AG04450 (cell line): ENCODE results near the gene MVD. TPM values are rescaled to one million over a fixed set of nuclear protein-coding genes. Genes with fewer than 3 reads are reported as not detected.

Experiments used
- CTCF ChIA-PET: fragments of 300-600, 350-600 bp; formaldehyde crosslinking; extraction: SDS; loops from one replicate; lab custom pipeline; 2022; ENCODE audit warnings: antibody characterized with exemption, inconsistent platforms; lab: Charles Lee
- POLR2A ChIA-PET: fragments of 350-600 bp; formaldehyde crosslinking; extraction: SDS; loops from one replicate; lab custom pipeline; 2021; ENCODE audit warnings: antibody characterized with exemption, inconsistent platforms; lab: Yijun Ruan, JAX
- DNase-seq: peaks from one replicate; pipeline ENCODE4 v3.0.0-alpha.2; 2011; ENCODE audit warnings: low read depth, low spot score
- H3K27ac ChIP-seq: one replicate; pipeline ENCODE4 v1.5.1; 2012; ENCODE audit warnings: low read depth, low read length, control low read depth
- H3K27me3 ChIP-seq: one replicate; pipeline ENCODE4 v1.6.0; 2012; ENCODE audit warnings: low read length; ENCODE audit not compliant: control insufficient read depth, insufficient read depth
- H3K4me3 ChIP-seq: 2 replicates; pipeline ENCODE4 v1.5.1; 2011; ENCODE audit warnings: mild to moderate bottlenecking, low read depth, low read length, control low read depth
- H3K9me3 ChIP-seq: 2 replicates; pipeline ENCODE4 v1.5.1; 2012; ENCODE audit warnings: low read length; ENCODE audit not compliant: control insufficient read depth, insufficient read depth
- CTCF ChIP-seq: IDR thresholded peaks from 2 replicates; pipeline ENCODE4 v1.5.1; 2011; ENCODE audit warnings: low read depth, low read length, control low read depth, inconsistent platforms
- polyA plus RNA-seq: library from polyadenylated mRNA; depleted of rRNA; stranded (reverse); fragments of >200 nt; gene quantifications from 2 replicates; pipeline ENCODE4 v1.2.3, GENCODE V29; 2011

MVD gene
- polyA plus RNA-seq, 1 experiment, result 9.1 TPM

DNA sequence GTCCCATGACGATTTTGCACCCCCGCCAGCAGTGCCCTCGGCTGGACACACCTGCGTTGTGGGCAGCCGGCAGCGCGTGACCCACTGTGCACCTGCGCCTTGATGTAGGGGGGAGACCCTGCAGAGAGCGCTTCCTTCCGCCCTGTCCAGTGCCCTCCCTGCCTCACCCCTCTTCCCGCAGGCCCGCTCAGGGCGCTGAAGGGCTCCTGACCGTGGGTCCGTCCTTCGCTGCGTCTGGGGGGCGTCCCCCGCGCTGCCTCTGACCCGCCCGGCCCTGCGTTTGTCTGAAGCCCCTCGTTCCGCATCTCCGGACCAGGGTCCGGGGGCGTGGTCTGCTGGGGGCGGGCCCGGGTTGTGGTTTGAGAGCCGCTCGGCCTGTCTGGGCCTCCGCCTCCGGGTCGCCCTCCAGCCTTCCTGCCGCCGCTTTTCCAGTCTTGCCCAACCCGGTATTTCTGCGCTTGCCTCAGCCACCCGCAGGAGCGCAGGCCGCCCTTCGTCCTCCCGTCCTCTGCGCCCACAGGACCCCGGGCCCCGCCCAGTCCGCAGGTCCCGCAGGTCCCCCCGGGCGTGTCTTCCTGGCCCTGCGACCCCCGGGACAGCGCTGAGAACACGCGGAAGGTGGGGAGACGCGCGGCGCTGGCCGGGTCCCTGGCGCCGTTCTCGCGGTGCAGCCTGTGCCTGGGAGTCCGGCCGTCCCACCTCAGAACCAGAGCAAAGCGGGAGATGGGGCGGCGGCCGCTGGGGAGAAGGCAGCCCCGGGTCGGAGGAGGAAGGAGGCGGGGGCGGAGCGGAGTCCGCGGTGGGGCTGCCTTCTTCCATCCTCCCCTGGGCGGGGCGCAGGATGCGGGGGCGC lies 28.5 kb downstream of the MVD start:
- H3K4me3 ChIP-seq, result peak overlapping the region; percentile 49
- CTCF ChIA-PET, result no interaction called here
- H3K27me3 ChIP-seq, result peaks cover 12% of the 10 kb centered on the region
- H3K9me3 ChIP-seq, result peaks cover 3% of the 10 kb centered on the region; the same call in 1 of the 2 replicates
- no peak for TF ChIP-seq CTCF
- no peak overlapping the region for H3K27ac ChIP-seq
- POLR2A ChIA-PET, result no interaction called here
- no peak for DNase-seq

- ChIA-PET CTCF (no interaction called here), POLR2A (no interaction called here)
- Histone ChIP-seq H3K27me3 (peaks cover 6% of the 10 kb centered on the region), H3K27ac (no peak overlapping the region), H3K4me3 (no peak overlapping the region), H3K9me3 (peaks cover 3% of the 10 kb centered on the region; the same call in 1 of the 2 replicates)
- TF ChIP-seq CTCF, result peak; percentile 20; the same call in 1 of the 2 replicates
- no peak for DNase-seq
Observed at GRCh38 chr16:88633684-88634140, 29.2 kb downstream of the MVD start.

DNA sequence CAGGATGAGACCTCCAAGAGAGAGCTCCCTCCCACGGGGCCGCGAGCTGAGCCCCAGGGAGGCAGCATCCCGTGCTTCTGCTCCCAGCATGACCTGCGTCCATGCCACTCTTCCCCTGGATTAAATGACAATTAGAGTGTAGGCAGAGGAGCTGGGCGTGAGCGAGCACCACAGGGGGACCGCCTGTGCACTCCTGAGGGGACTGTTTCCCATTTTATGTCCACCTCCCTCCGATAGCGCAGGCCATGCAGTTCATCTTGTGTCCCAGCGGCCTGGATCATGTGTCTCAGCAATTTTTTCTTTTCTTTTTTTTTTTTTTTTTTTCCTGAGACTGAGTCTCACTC lies 30.3 kb downstream of the MVD start:
- H3K27me3 ChIP-seq, result no peaks in the 10 kb centered on the region
- H3K4me3 ChIP-seq, result no peak overlapping the region
- no peak for TF ChIP-seq CTCF
- ChIA-PET CTCF (interaction anchor here (1.0 kb wide), 1 partner anchor 12 kb away, joined by 4 read pairs; no protein-coding TSS in a partner anchor), POLR2A (no interaction called here)
- H3K9me3 ChIP-seq, result no peaks in the 10 kb centered on the region; the same call in 1 of the 2 replicates
- no peak overlapping the region for H3K27ac ChIP-seq
- DNase-seq, result no peak

GRCh38 chr16:88631920-88632586 lies 30.8 kb downstream of the MVD start:
- Histone ChIP-seq H3K9me3 (no peaks in the 10 kb centered on the region; the same call in 1 of the 2 replicates), H3K27me3 (no peaks in the 10 kb centered on the region), H3K4me3 (no peak overlapping the region), H3K27ac (no peak overlapping the region)
- CTCF ChIA-PET, result interaction anchor here (1.0 kb wide), 1 partner anchor 12 kb away, joined by 4 read pairs; no protein-coding TSS in a partner anchor
- TF ChIP-seq CTCF, result no peak
- POLR2A ChIA-PET, result no interaction called here
- DNase-seq, result no peak

- Histone ChIP-seq H3K4me3 (no peak overlapping the region), H3K9me3 (no peaks in the 10 kb centered on the region; the same call in 1 of the 2 replicates), H3K27me3 (no peaks in the 10 kb centered on the region), H3K27ac (no peak overlapping the region)
- DNase-seq, result no peak
- TF ChIP-seq CTCF, result no peak
- ChIA-PET CTCF (no interaction called here), POLR2A (no interaction called here)
Observed at GRCh38 chr16:88631384-88631783, 31.5 kb downstream of the MVD start.
